SU-DHL-6 (cell line): Measurements from ENCODE around the gene KLK1.

Experiments used
- CTCF ChIP-seq: fragments of 200-600 bp; sonication (generic); IDR thresholded peaks from one replicate; pipeline ENCODE4 v1.5.1; 2017; ENCODE audit warnings: antibody characterized with exemption, mild to moderate bottlenecking, low read length, moderate library complexity; ENCODE audit not compliant: insufficient read depth, poor library complexity, severe bottlenecking
- EZH2phosphoT487 ChIP-seq: fragments of 200-600 bp; sonication (generic), shearing (Covaris generic); conservative IDR thresholded peaks from 2 replicates; pipeline ENCODE4 v1.6.1; 2018; ENCODE audit warnings: mild to moderate bottlenecking, antibody characterized with exemption, low read length, moderate library complexity, mixed read lengths

GRCh38 chr19:50772476-50772875, 51.1 kb downstream of the KLK1 start:
- TF ChIP-seq CTCF = no peak
- no peak for TF ChIP-seq EZH2phosphoT487
